ENCODE results near the gene OR6J1.

DNA sequence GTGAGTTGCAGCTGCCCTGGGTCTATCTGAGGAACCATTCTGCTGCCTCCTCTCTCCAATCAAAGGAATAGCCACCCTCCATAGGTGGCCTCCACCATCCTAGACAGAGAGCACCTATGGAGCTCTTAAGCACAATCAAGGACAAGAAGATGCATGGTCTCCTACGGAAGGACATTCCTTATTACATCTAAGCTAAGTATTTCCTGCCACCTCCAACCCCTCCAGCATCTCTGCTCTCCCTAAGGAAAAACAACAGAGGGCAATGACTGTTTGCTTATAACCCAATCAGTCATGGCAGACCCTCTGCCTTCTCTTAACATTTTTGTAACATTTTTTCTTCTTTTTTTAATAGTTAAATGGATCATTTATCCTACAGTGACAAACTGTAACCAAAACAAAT lies 14.8 kb upstream of the OR6J1 start:
- TF ChIP-seq, protein P1, sequence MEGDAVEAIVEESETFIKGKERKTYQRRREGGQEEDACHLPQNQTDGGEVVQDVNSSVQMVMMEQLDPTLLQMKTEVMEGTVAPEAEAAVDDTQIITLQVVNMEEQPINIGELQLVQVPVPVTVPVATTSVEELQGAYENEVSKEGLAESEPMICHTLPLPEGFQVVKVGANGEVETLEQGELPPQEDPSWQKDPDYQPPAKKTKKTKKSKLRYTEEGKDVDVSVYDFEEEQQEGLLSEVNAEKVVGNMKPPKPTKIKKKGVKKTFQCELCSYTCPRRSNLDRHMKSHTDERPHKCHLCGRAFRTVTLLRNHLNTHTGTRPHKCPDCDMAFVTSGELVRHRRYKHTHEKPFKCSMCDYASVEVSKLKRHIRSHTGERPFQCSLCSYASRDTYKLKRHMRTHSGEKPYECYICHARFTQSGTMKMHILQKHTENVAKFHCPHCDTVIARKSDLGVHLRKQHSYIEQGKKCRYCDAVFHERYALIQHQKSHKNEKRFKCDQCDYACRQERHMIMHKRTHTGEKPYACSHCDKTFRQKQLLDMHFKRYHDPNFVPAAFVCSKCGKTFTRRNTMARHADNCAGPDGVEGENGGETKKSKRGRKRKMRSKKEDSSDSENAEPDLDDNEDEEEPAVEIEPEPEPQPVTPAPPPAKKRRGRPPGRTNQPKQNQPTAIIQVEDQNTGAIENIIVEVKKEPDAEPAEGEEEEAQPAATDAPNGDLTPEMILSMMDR (IDR thresholded peaks at IDR 0.05): no peak
- TF ChIP-seq POLR2A (IDR thresholded peaks at IDR 0.05): no peak

Data from thyroid gland (tissue), 4 donors.